MM.1S (cell line): ENCODE data around the gene CNEP1R1.
"Not testable (repeated sequence)": the region's sequence is repeated elsewhere in the genome, so short reads cannot be mapped to it uniquely, and the experiment has no call there.

Experiments
- DNase-seq: peaks from one replicate; pipeline ENCODE4 v3.0.0-alpha.2; 2015
- H2AFZ ChIP-seq: fragments of 300-600 bp; sonication (generic); 2 replicates; pipeline ENCODE4 v1.6.0; 2016; ENCODE audit warnings: antibody characterized with exemption, low read length
- H3F3A ChIP-seq: fragments of 300-600 bp; sonication (generic); 2 replicates; pipeline ENCODE4 v1.6.1; 2016; ENCODE audit warnings: mild to moderate bottlenecking, antibody characterized with exemption, low read length, moderate library complexity, mixed read lengths; ENCODE audit not compliant: insufficient read depth
- H3K27ac ChIP-seq: fragments of 300-600 bp; sonication (generic); 2 replicates; pipeline ENCODE4 v1.5.1; 2016; ENCODE audit warnings: mild to moderate bottlenecking, low read length
- H3K27me3 ChIP-seq: fragments of 300-600 bp; sonication (generic); replicated peaks from 2 replicates; pipeline ENCODE4 v1.6.0; 2016; ENCODE audit warnings: low read length; ENCODE audit not compliant: insufficient read depth
- H3K36me3 ChIP-seq: fragments of 300-600 bp; sonication (generic); replicated peaks from 2 replicates; pipeline ENCODE4 v1.6.1; 2016; ENCODE audit warnings: mild to moderate bottlenecking, low read length, mixed read lengths; ENCODE audit not compliant: insufficient read depth
- H3K4me1 ChIP-seq: fragments of 300-600 bp; sonication (generic); 2 replicates; pipeline ENCODE4 v1.6.1; 2016; ENCODE audit warnings: low read length, mixed read lengths
- H3K4me2 ChIP-seq: fragments of 300-600 bp; sonication (generic); 2 replicates; pipeline ENCODE4 v1.6.0; 2016; ENCODE audit warnings: low read depth, low read length
- H3K4me3 ChIP-seq: fragments of 300-600 bp; sonication (generic); 2 replicates; pipeline ENCODE4 v1.5.1; 2016; ENCODE audit warnings: low read length, mixed read lengths
- H3K79me2 ChIP-seq: fragments of 300-600 bp; sonication (generic); 2 replicates; pipeline ENCODE4 v1.6.1; 2016; ENCODE audit warnings: mixed run types, low read length, mixed read lengths
- H3K9ac ChIP-seq: fragments of 300-600 bp; sonication (generic); 2 replicates; pipeline ENCODE4 v1.6.1; 2016; ENCODE audit warnings: low read length, mixed read lengths
- H3K9me2 ChIP-seq: fragments of 300-600 bp; sonication (generic); replicated peaks from 2 replicates; pipeline ENCODE4 v1.6.1; 2016; ENCODE audit warnings: mild to moderate bottlenecking, low read length, mixed read lengths; ENCODE audit not compliant: insufficient read depth
- H3K9me3 ChIP-seq: fragments of 300-600 bp; sonication (generic); replicated peaks from 2 replicates; pipeline ENCODE4 v1.6.1; 2016; ENCODE audit warnings: mild to moderate bottlenecking, low read length, mixed read lengths; ENCODE audit not compliant: insufficient read depth
- H4K20me1 ChIP-seq: fragments of 300-600 bp; sonication (generic); 2 replicates; pipeline ENCODE4 v1.6.1; 2016; ENCODE audit warnings: mild to moderate bottlenecking, low read length, moderate library complexity, mixed read lengths; ENCODE audit not compliant: insufficient read depth
- CTCF ChIP-seq: fragments of 300-600 bp; sonication (generic); IDR thresholded peaks from 2 replicates; pipeline ENCODE4 v1.5.1; 2016; ENCODE audit warnings: antibody characterized with exemption, low read length, mixed read lengths
- EZH2 ChIP-seq: fragments of 300-600 bp; sonication (generic); optimal IDR thresholded peaks from 2 replicates; pipeline ENCODE3; 2017; ENCODE audit warnings: low read depth, mild to moderate bottlenecking, antibody characterized with exemption, low read length, mixed read lengths
- EZH2phosphoT487 ChIP-seq: fragments of 300-600 bp; sonication (generic); IDR thresholded peaks from 2 replicates; pipeline ENCODE4 v1.6.1; 2018; ENCODE audit warnings: antibody characterized with exemption, low read length

The CNEP1R1 gene

GRCh38 chr16:50007744-50008143 lies 17.3 kb upstream of the CNEP1R1 start:
- Histone ChIP-seq H3K9ac (no peak overlapping the region), H3K4me3 (no peak overlapping the region), H3K27ac (no peak overlapping the region), H3K4me1 (no peaks in the 10 kb centered on the region), H3K79me2 (no peaks in the 10 kb centered on the region), H3F3A (no peaks in the 10 kb centered on the region), H3K36me3 (no peaks in the 10 kb centered on the region), H3K4me2 (no peak overlapping the region), H3K9me3 (no peaks in the 10 kb centered on the region), H3K27me3 (no peaks in the 10 kb centered on the region), H3K9me2 (no peaks in the 10 kb centered on the region), H4K20me1 (no peaks in the 10 kb centered on the region), H2AFZ (no peak overlapping the region)
- TF ChIP-seq EZH2phosphoT487 (no peak), CTCF (no peak), EZH2 (no peak)
- no peak for DNase-seq

- Histone ChIP-seq H4K20me1 (no peaks in the 10 kb centered on the region), H3K9me3 (no peaks in the 10 kb centered on the region), H3K4me2 (no peak overlapping the region), H3K36me3 (no peaks in the 10 kb centered on the region), H3K4me1 (no peaks in the 10 kb centered on the region), H3K27me3 (no peaks in the 10 kb centered on the region), H2AFZ (no peak overlapping the region), H3K9me2 (no peaks in the 10 kb centered on the region), H3K79me2 (no peaks in the 10 kb centered on the region), H3K4me3 (no peak overlapping the region), H3K27ac (no peak overlapping the region), H3K9ac (no peak overlapping the region), H3F3A (no peaks in the 10 kb centered on the region)
- TF ChIP-seq EZH2phosphoT487, result no peak
- no peak for TF ChIP-seq CTCF
- TF ChIP-seq EZH2, result no peak
- no peak for DNase-seq
These were observed 14.8 kb upstream of the CNEP1R1 start for GRCh38 chr16:50010212-50010611.

- DNase-seq, result no peak
- no peak overlapping the region for H2AFZ ChIP-seq
- no peaks in the 10 kb centered on the region for H3K9me2 ChIP-seq
- H3F3A ChIP-seq, result no peaks in the 10 kb centered on the region
- no peak overlapping the region for H3K4me3 ChIP-seq
- H3K36me3 ChIP-seq, result no peaks in the 10 kb centered on the region
- H3K27me3 ChIP-seq, result no peaks in the 10 kb centered on the region
- H3K79me2 ChIP-seq, result no peaks in the 10 kb centered on the region
- H3K9me3 ChIP-seq, result no peaks in the 10 kb centered on the region
- no peak for TF ChIP-seq CTCF
- no peak for TF ChIP-seq EZH2phosphoT487
- no peak for TF ChIP-seq EZH2
- H3K4me1 ChIP-seq, result no peaks in the 10 kb centered on the region
- H3K9ac ChIP-seq, result no peak overlapping the region
- H3K4me2 ChIP-seq, result no peak overlapping the region
- no peak overlapping the region for H3K27ac ChIP-seq
- no peaks in the 10 kb centered on the region for H4K20me1 ChIP-seq
These were observed 13.3 kb upstream of the CNEP1R1 start for GRCh38 chr16:50011707-50012106.

- Histone ChIP-seq H4K20me1 (no peaks in the 10 kb centered on the region), H3K36me3 (no peaks in the 10 kb centered on the region), H3K9me2 (no peaks in the 10 kb centered on the region), H3K4me3 (no peak overlapping the region), H3K4me2 (no peak overlapping the region), H3K4me1 (no peaks in the 10 kb centered on the region), H2AFZ (no peak overlapping the region), H3K27ac (no peak overlapping the region), H3K9me3 (no peaks in the 10 kb centered on the region), H3F3A (no peaks in the 10 kb centered on the region), H3K9ac (no peak overlapping the region), H3K79me2 (no peaks in the 10 kb centered on the region), H3K27me3 (no peaks in the 10 kb centered on the region)
- no peak for DNase-seq
- no peak for TF ChIP-seq EZH2
- no peak for TF ChIP-seq EZH2phosphoT487
- TF ChIP-seq CTCF, result no peak
These were observed 12.8 kb upstream of the CNEP1R1 start for GRCh38 chr16:50012182-50012581.

GRCh38 chr16:50014211-50014610 lies 10.8 kb upstream of the CNEP1R1 start:
- not testable (repeated sequence) for H3K4me2 ChIP-seq, H3F3A ChIP-seq, H3K9ac ChIP-seq, DNase-seq, H3K9me3 ChIP-seq, H3K79me2 ChIP-seq, H3K9me2 ChIP-seq, H3K4me3 ChIP-seq, H3K27me3 ChIP-seq, H3K4me1 ChIP-seq, H2AFZ ChIP-seq, H3K27ac ChIP-seq, H4K20me1 ChIP-seq, H3K36me3 ChIP-seq
